ENCODE results near the gene SNX32.

SNX32 gene

GRCh38 chr11:65857853-65858680 lies 24.3 kb downstream of the SNX32 start, which contains the start of gene CFL1 (continued):
- TF ChIP-seq ZNF530 (tag by site-specific recombination; IDR thresholded peaks at IDR 0.05; ENCODE audit: low read depth) (no peak), YY2 (tag by site-specific recombination; IDR thresholded peaks at IDR 0.05) (0 out of 2 replicates have a peak, but pooled peaks have one; percentile 26), ZIC2 (tag by site-specific recombination; IDR thresholded peaks at IDR 0.05) (no peak), MYNN (tag by site-specific recombination; IDR thresholded peaks at IDR 0.05; ENCODE audit: borderline replicate concordance) (no peak), PRDM2 (tag by site-specific recombination; IDR thresholded peaks at IDR 0.05; ENCODE audit: borderline replicate concordance) (no peak), ZNF416 (tag by site-specific recombination; IDR thresholded peaks at IDR 0.05) (no peak), CTCF (tag by site-specific recombination; IDR thresholded peaks at IDR 0.05) (no peak), KLF9 (tag by site-specific recombination; IDR thresholded peaks at IDR 0.05; ENCODE audit: low read depth) (peak; percentile 76), ZNF514 (tag by site-specific recombination; IDR thresholded peaks at IDR 0.05) (no peak), ZNF169 (tag by site-specific recombination; IDR thresholded peaks at IDR 0.05) (no peak), ZNF214 (tag by site-specific recombination; IDR thresholded peaks at IDR 0.05; ENCODE audit: borderline replicate concordance) (no peak), ZNF155 (tag by site-specific recombination; IDR thresholded peaks at IDR 0.05) (no peak), SP2 (tag by site-specific recombination; IDR thresholded peaks at IDR 0.05) (peak; percentile 89), ZSCAN30 (tag by site-specific recombination; IDR thresholded peaks at IDR 0.05) (no peak), ZNF830 (tag by site-specific recombination; IDR thresholded peaks at IDR 0.05; ENCODE audit: low read depth) (no peak), ZNF561 (tag by site-specific recombination; IDR thresholded peaks at IDR 0.05; ENCODE audit: borderline replicate concordance) (peak; percentile 77; the same call in 1 of the 2 replicates), MZF1 (tag by site-specific recombination; IDR thresholded peaks at IDR 0.05; ENCODE audit: borderline replicate concordance) (no peak), MEIS1 (CRISPR knock-in tag; IDR thresholded peaks at IDR 0.05; ENCODE audit: borderline replicate concordance) (no peak), ZNF10 (tag by site-specific recombination; IDR thresholded peaks at IDR 0.05) (peak; percentile 25; the same call in 1 of the 2 replicates), ZNF138 (tag by site-specific recombination; IDR thresholded peaks at IDR 0.05; ENCODE audit: borderline replicate concordance) (no peak), TSHZ1 (tag by site-specific recombination; IDR thresholded peaks at IDR 0.05; ENCODE audit: borderline replicate concordance) (no peak), ZNF513 (tag by site-specific recombination; IDR thresholded peaks at IDR 0.05) (peak; percentile 45; the same call in 1 of the 2 replicates), SCRT2 (tag by site-specific recombination; IDR thresholded peaks at IDR 0.05) (no peak), KLF10 (tag by site-specific recombination; IDR thresholded peaks at IDR 0.05) (peak; percentile 89), ZNF112 (tag by site-specific recombination; IDR thresholded peaks at IDR 0.05) (no peak)

Measured in HEK293 (cell line).